ENCODE measurements around the gene ESAM.
A peak's percentile ranks its signal among the peaks of the same experiment; 100 is the strongest.

ESAM gene, protein sequence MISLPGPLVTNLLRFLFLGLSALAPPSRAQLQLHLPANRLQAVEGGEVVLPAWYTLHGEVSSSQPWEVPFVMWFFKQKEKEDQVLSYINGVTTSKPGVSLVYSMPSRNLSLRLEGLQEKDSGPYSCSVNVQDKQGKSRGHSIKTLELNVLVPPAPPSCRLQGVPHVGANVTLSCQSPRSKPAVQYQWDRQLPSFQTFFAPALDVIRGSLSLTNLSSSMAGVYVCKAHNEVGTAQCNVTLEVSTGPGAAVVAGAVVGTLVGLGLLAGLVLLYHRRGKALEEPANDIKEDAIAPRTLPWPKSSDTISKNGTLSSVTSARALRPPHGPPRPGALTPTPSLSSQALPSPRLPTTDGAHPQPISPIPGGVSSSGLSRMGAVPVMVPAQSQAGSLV

DNA sequence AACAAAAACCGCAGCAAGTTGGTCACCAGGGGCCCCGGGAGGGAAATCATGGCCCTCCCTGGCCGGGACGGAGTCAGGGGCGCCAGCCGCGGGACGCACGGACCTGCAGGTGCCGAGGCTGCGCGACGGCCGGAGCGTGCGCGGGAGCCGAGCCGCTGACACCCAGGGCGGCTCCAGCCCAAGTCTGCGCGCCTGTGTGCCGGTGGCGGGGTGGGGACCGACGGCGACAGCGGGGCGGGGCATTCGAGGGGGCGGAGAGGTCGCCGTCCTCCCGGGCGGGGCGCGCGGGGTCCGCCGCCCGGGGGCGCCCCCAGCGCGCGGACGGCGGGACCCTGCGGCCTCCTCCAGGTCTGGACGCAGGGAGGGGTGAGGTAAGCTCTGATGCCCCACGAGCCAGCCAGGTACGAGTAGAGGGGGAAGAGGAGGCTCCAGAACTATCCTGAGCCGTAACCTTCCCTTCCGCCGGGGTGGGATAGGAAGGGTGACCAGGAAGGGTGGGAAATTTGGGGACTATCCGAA, at the start of gene ESAM:
Gene ESAM (minus strand): TSS at position 186 of the 519 bp plus-strand sequence. CDS start 136 bp downstream, at position 50.
- DNase-seq, result peak; percentile 73

DNA sequence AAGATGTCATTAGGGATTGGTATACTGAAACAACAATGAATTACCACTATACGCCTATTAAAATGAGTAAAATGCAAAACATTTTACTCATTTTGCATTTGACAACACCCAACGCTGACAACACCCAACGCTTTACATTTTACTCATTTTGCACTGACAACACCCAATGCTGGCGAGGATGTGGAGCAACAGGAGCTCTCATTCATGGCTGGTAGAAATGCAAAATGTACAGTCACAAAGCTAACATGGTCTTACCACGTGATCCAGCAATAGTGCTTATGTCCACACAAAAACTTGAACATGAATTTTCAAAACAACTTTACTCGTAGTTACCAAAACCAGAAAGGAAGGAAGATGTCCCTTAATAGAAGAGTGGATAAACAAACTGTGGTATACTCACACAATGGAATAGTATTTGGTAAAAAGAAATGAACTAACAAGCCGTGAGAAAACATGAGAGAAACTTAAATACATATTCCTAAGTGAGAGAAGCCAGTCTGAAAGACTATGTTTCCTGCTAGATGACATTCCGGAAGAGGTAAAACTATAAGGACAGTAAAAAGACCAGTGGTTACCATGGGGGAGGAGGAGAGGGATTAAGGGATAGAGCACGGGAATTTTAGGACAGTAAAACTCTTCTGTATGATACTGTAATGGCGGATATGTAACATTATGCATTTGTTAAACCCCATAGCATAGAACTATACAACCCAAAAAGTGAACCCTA, 49.5 kb upstream of the ESAM start:
- no peak for DNase-seq

DNA sequence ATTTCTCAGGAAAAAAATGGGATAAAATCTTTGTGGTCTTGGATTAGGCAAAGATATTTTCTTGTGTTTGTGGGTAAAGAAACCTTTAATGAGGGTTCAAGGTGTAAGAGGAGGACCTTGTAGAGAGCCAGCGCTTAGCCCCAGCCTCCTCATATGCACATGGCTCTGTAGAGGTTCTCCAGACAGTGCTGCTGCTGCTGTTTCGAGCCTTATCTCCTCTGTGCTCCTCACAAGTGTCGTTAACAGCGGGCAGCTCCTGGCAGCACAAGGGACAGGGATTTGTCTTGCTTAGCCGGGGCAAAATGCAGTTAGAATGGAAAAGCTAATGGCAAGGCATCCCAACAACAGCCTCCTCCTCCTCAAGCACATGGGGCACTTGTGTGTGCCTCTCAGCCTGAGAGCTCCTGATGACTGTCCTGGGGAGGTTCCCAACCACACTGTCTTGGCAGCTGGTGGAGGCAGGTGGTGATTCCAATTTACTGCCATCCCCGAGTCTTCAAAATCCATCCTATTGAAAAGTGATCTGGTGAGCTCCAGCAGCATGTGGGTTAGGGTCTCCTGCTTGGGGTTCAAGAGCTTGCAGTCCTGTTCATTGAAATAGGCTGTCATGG, 45.7 kb upstream of the ESAM start:
- DNase-seq, result no peak

DNA sequence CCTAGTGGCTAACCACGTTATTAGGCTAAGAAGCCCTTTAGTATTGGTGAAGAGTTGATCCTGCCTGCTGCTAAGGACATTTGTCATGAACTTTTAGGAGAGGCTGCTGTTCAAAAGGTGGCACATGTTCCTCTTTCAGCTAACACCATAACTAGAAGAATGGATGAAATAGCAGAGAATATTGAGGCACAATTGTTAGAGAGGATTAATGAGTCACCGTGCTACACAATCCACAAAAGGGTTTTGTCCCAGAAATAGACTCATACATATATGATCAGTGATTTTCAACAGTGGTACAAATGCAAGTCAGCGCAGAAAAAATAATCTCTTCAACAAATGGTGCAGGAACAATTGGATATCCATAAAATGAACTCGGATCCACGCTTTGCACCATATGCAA, 45.1 kb upstream of the ESAM start:
- DNase-seq, result no peak

DNA sequence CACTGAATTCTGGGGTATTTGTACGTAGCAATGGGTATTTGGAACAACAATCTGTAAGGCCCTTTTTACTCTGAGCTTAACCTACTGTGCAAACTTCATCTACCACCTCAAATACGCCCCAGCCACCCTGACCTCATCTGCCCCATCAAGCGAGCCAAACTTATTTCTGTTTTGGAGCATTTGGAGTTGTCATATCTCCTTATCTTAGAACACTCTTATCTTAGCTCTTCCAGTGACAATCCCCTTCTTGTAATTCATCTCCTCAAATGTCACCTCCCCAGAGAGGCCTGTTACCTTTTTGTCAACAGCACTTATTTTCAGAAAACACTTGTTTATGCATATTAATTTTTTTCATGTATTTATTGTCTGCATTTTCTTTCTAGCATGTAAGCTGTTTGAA, 42.8 kb upstream of the ESAM start:
- DNase-seq, result no peak

DNA sequence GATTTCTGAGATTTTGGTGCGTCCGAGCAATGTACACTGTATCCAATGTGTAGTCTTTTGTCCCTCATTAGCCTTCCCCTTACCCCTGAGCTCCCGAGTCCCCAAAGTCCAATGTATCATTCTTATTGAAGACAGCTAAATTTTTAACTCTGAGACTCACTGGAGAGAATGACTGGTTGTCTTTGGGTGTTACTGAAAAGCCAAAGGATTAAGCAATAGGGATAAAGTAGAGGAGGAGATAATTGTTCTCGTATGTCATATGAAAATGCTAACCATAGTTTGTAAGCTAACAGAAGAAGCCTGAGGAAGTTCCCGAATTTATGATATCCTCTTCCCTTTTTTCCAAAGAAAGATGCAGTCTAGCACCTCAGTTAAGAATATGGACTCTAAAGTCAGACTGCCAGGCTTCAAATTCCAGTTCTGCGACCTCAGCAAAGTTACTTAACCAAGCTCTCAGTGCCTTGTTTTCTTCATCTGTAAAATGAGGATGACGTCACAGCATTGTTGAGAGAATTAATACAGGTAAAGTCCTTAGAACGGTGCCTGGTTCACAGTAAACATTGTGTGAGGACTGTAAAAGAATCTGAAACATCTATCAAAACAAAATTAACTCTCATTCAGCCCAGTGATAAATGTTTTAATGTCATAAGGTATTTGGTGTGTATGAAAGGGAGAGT, 39.7 kb upstream of the ESAM start:
- DNase-seq, result no peak

DNA sequence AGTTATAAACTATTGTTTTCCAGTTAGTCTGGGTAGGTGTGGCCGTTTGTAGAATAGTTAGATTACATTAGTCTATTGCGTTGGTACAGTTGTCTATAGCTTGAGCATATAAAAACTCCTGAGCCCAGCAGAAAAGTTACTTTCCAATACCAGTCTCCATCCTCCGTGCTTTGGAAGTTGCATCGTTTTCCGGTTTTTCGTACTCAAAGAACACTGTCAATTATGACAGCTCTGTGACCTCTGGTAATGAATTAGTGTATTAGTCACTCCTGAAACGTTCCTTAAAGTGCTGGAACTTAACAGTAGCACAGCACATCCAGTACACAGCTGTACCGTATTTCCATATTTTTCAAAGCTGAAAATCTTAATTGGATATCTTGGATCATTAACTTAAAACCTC, 38.9 kb upstream of the ESAM start:
- peak; percentile 28 for DNase-seq

DNA sequence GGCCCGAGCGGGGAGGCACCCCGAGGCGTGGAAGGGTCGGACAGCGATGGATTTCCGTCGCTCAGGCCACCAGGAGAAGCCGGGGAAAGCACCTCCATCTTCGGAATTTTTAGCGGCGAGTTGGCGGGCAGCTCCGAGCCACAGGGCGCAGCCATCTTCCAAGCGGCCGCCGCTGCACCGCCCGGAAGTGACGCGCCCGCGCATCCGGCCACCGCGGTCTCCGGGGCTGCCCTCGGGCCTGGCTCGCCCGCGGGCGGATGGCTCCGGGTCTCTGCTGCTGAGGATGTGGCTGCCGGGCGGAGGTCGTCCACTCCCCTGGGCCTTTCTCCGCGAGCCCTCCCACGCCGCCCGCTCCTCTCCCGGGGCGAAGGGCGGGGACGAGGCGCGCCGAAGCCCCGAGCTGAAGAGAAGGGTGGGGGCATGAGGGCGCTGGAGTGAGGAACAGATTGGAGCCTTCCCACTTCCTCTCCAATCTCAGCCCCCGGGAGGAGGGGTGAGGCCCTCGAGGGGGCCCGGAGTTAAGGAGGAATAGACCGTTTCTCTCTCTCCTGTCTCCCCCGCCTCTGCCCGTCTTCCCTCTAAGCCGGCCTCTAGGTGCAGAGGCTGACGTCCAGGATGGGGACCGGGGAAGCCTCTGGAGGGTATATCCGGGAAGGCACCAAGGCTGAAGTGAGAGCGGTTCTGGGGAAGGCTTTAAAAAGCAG, 38.3 kb upstream of the ESAM start, which contains the start of gene MSANTD2:
Gene MSANTD2 (minus strand): TSS at position 181 of the 704 bp plus-strand sequence. CDS start 26 bp downstream, at position 155.
- DNase-seq, result peak; percentile 86

DNA sequence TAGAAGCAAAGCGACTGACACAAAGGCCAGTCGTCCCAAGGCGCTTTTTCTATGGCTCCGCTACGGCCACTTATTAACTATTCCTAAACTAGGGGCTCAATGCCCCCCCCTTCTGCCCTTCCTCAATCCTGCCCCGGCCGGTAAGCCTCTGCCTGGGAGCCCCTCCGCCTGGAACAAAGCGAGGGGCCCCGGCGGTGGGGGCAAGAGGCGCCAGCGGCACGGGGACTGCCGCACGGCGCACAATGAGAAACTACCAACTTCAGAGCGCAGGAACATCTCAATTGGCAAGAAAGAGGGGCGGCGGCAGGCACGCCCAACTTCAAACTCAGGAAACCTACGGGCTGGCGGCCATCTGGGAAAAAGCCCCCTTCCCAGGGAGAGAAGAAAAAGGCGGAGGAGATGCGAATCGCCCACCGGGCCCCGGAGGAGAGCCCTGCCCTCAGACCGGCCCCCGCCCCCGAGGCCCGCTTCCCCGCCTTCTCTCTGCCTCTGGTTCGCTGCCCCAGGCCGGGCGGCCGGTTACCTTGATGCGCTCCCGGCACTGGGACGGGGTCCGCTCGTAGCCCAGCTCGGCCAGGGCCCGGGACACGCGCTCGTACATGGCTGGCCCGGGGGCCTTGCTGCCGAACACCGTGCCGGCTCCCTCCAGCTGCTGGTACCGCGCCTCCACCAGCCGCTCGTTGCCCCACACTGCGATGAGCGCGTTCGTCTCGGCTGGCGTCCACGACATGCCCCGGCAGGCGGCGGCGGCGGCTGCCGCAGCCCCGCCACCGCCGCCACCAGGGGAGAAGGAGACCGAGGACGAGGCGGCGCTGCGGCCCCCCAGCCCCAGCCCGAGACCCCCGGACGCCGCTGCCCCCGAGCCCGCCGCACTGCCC, 37.5 kb upstream of the ESAM start:
- DNase-seq, result peak; percentile 42

DNA sequence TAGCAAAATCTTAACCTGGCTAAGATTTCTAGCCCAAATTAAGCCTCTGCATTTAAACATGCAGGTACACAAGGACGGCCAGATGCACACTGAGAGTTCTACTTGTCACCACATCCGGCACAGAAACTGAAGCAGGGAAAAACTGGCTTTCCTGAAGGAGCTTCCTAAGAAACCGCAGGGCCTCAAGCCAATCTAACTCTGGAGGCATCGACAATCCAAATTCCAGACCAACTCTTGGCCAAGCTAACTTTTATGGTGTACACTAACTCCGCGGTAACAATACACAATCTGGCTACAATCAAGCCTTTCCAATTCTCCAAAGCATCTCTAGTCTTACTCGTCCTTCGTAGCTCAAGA, 36.9 kb upstream of the ESAM start:
- DNase-seq, result peak; percentile 11

DNA sequence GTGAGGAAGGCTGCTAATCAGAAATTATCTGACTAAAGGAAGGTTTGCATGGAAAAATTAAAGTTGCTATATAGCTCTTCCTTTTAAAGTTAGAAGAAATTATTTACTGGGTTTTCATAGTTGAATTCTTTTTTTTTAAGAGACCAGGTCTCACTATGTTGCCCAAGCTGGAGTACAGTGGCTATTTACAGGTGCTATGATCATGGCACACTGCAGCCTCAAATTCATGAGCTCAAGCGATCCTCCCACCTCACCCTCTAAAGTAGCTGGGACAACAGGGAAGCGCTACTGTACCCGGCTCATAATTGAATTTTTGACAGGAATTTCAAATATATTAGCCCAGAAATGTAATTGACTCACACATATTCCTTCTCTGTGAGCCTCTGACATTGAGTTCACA, 34.2 kb upstream of the ESAM start:
- no peak for DNase-seq

DNA sequence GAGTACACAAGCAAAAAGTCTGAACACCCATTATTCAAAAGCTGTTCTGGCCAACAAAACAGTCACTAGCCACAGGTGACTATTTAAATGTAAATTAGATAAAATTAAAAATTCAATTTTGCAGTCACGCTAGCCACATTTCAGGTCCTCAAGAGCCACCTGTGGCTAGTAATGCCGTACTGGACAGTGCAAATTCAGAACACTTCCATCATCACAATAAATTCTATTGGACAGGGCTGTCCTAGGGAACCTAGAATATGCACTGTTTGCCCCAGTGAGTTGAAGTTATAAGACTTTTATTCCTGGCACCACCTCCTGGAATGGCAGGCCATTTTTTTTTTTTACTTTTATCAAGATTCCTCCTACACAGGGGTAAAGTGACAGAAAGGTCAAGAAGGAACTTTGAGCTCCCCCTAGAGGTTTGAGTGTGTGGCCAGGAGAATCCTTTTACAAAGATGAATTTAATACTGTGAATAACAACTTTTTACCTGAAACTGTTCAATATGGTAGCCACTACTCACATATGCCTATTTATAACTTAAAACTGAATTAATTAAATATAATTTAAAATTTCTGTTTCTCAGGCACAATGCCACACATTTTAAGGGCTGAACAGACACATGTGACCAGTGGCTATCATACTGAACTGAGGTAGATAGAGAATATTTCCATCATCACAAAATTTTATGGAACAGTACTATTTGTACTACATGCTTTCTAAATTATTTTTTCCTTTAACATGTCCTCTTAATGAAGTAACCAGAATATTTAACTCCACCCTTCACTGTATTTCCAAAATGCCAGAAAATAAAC, 31.6 kb upstream of the ESAM start:
- peak; percentile 56 for DNase-seq

DNA sequence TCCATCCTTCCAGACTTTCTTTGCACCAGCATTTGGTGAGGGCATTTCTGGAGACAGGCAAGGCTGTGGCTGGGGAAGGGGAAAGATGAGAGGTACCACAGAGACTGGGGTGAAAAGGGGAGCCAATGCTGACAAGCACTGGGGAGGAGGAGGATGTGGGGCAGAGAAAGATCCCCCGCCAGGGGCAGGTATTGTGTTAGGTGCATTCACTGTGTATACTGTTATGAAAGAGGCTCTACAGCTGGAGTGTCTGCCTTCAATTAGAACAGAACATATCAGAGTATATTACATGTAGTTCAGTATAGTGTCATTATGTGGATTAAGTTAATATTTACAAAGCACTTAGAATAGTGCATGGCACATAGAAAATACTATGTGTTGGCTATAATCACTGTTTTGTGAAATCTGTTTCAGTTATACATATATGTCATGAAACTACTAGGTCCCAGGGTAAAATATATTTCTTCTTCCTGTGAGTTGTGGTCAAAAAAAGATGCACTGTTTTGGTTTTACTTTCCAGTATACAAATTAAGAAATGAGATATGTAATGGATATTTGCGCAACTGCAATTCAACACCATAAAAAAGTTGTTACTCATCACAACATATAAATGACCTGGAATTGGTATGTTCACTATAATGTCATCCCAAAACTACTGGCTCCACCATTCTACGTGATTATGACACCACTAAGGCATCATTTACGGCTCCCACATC, 29.7 kb upstream of the ESAM start:
- peak; percentile 10 for DNase-seq

DNA sequence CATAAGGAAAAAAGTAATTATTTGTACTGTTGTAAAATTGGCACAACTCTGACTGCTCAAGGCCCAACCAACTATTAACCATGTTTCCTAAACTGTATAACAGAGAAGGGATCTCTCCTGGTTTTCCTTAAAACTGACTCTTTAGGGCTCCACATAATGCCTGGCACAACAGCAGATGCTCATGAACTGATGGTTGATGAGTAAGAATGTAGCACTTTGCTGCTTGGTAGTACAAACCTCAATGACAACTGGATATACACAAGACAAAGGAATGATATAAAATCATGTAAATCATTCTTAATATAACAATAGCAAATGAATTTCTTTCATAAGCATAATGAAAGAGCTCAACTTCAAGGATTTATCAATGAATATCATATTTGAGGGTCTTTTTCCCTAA, 26.4 kb upstream of the ESAM start:
- DNase-seq, result no peak

DNA sequence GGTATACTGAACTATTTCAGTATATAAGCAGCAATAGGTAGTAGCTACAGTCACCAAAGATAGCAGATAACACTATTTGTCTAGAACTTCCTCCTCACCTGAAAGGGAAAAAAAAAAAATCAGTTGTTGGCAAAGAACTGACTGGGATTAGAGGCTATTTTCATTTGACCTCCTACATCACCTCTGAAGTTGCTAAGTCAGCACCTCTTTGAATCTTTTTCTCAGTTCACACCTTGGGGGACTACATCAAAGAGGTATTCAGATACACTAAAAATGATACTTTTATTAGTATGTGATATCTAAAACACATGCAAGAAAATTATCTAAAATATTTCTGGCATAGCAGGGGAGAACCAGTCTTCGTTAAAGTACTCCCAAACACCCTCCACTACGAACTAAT, 22.0 kb upstream of the ESAM start:
- DNase-seq, result no peak

DNA sequence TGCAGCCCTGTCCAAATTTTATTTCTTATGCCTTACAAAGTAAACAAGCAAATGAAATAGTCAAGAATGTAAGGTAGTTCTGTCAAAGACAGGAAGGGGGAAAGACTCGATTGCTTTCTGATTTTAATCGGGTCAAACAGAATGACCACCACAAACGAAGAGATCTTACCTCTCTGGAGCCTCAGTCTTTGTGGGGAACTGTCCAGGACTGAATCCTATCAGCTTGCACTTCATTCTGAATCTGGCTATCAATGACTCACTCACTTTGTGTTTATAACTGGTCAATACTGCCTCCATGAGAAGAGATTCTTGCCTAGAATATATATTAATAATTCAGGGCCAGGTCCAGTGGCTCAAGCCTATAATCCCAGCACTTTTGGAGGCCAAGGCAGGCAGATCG, 20.9 kb upstream of the ESAM start:
- no peak for DNase-seq

DNA sequence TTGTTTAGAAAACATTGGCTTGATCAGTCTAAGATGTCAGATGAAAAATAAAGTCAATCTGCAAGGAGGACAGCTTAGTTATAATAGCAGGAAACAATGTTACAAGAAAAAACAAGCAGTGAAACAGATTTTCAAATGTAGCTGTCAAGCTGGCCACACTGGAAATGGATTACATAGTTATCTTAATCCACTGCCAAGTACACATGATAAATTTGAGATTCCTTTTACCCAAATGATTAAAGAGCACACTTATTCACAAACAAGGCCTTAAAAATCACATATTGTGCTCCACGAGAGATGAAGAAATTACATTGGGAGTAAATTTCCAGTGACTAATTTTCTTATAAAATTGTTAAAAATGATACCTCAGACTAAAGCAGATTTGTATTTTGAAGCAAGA, 17.5 kb upstream of the ESAM start:
- DNase-seq, result no peak

DNA sequence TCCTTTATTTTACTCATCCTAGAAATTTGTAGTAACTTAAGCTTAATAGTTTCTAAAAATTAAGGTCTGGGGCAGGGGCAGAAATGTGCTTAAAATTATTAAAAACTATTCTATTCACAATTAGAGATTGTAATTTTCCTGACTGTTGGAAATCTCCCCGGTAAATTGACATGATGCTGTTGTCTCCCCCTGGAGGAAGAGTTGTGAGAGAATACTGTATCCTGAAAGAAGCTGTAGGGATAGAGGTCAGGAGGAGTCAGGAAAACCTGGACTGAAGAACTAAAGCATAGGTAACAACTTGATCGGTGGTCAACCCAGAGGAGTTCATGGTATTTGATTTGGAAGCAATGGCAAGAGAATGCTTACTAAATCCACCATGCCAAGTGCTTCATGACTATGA, 16.2 kb upstream of the ESAM start:
- no peak for DNase-seq

DNA sequence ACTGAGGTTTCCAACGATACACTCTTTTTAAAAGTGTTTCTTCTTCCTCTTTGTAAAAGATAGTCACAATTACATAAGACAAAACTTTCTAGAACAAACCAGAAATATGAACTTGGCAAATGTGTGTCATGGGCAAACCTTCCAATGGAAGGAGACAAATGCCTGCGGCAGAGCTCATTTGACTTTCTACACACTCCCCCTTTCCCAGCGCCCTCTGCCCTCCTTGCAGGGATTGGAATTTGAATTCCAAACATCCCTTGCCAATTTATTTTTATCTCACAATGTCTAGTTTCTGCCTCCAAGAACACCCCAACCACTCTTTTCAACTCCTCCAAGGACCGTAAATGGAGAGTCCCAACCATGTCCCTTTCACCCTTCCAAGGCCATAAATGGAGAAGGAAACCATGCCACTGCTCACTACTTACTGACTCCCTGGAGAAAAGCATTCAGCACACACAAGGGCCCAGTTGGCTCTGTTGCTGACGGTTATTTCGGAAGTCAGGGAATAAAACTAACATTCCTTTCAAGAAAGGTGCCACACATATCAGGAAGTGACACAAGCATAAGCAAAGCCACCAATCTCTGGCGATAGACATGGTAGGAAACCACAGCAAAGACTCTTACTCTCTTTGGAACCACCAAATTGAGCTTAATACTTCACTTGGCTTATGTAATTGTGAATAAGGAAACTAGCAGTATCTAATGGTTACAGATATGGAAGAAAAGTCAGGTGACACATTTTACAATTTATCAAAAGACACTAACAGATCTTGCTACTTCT, 15.0 kb upstream of the ESAM start:
- DNase-seq, result no peak
